CD1c-positive myeloid dendritic cell (primary cell): Measurements from ENCODE around the gene ERFL.

Source experiments
- DNase-seq: peaks from one replicate; pipeline ENCODE4 v3.0.0-alpha.2; 2016; ENCODE audit errors: extremely low spot score

Gene ERFL

GRCh38 chr19:41913538-41914423, 14.5 kb downstream of the ERFL start:
- DNase-seq: no peak

GRCh38 chr19:41912899-41913537, 15.2 kb downstream of the ERFL start:
- no peak for DNase-seq

DNA sequence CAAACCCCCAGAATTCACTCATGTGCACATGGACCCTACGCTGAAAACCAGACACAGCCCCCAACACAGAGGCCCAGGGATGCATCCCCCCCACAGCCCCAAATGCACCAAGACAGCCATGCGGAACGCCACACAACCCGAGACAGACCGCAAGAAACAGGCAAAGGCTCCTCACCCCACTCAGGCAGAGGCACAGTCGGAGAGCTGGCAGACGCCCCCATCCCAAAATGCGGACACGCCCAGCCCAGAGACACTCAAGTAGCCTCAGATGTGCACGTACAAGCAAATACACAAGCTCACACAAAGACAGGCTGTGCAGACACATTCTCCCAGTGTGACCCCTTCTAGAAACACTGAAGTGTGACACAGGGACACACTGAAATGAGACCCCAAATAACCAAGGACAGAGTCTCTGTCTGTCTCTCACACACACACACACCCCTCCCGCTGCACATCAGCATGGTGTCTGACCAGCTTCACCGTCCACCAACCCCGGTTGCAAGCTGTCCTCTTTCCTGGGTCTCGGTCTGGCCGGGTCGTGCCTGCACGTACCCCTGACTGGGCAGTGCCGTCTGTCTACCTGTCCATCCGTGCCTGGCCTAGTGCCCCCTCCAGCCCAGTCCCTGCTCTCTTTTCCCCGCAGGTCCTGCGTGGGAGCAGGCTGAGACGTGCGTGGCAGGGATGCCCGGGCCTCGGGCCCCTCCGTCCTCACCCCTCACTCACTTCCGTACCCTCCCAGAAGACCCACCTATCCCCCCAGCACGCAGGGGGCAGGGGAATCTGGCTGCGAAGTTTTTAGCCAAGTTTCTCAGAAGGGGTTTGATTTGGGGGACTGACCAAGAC, 16.1 kb downstream of the ERFL start:
- no peak for DNase-seq

DNA sequence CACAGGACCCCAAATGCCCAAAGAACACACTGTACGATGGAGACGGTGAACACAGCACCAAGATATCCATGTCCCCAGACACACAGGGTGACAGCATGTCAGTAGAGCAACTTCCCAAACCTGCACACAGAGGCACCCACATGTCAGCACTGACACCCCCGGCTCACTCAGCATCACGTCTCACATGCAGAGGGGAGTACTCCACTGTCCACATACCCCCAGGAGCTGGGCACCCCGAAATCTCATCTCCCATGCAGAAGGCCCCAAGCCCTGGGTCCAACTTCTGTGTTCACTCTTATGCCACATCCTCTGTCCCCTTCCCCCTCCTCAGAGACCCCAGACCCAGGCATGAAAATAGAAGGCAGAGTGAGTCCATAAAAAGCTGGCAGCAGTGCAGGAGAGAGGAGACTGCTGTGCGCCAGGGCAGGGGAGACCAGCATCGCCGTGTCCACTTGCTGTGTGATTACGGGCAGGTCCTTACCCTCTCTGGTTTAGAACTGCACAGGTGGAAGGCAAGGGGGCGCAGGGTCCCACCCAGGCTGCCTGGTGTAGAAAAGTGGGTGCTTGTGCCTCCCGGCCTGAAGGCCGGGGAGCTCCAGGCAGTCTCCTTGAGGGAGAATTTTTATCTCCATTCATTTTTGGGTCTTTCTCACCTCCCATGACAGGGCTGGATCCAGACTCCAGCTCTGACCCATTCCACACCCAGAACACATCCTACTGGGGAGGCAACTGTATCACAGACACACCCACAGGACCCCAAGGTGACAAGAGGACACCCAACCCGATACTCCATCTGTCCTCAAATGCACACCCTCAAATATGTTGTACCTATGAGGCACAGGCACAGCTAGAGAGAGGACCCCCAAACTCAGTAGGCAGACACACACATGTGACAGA, 17.0 kb downstream of the ERFL start:
- DNase-seq: no peak

GRCh38 chr19:41910240-41910991, 17.8 kb downstream of the ERFL start:
- no peak for DNase-seq

DNA sequence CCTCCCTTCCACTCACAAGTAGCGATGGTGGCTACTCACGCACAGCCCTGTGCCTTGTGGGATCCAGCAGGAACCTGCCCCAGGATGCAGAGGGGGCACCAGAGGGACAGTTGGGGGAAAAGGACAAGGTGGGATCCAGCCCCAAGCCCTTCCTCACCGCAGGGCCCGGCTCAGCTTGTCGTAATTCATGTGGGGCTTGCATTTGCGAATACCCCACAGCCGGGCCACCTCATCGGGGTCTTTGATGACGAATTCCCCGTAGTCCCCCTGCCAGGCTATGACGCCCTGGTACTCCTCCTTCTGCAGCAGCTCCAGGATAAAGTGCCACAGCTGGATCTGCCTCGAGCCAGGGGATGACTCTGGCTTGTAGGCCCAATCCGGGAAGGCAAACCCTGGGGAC, 18.5 kb downstream of the ERFL start:
- DNase-seq: no peak

- DNase-seq: no peak
Observed at GRCh38 chr19:41908724-41909464, 19.4 kb downstream of the ERFL start.

DNA sequence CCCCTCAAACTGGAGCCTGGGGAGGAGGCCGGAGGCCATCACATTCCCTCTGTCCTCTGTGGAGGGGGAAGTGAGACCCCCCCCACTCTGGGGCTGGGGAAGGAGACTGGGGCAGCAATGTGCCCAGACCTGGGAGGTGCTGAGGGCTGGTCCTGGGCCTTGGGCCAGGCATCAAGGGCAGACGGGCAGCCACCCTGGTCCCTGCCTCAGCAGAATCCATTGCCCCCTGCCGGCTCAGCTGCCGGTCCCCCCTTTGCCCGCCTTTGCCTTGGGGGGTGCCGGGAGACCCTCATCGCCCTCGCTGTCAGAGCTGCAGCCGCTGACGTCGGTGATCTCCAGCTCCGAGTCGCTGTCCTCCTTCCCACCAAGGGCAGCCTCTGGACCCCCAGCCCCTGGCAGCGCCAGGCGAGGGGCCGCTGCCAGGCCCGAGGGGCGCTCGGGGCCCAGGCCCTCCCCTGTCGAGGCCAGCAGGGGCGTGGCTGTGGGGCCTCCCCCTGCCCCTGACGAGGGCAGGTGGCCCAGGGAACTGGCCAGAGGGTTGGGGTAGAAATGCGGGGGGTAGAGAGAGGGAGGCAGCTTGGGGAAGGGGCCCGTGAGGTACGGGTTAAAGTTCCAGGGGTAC, 20.1 kb downstream of the ERFL start:
- no peak for DNase-seq

GRCh38 chr19:41906916-41907680, 21.2 kb downstream of the ERFL start:
- DNase-seq: no peak

GRCh38 chr19:41906271-41906670, 22.0 kb downstream of the ERFL start:
- DNase-seq: no peak

DNA sequence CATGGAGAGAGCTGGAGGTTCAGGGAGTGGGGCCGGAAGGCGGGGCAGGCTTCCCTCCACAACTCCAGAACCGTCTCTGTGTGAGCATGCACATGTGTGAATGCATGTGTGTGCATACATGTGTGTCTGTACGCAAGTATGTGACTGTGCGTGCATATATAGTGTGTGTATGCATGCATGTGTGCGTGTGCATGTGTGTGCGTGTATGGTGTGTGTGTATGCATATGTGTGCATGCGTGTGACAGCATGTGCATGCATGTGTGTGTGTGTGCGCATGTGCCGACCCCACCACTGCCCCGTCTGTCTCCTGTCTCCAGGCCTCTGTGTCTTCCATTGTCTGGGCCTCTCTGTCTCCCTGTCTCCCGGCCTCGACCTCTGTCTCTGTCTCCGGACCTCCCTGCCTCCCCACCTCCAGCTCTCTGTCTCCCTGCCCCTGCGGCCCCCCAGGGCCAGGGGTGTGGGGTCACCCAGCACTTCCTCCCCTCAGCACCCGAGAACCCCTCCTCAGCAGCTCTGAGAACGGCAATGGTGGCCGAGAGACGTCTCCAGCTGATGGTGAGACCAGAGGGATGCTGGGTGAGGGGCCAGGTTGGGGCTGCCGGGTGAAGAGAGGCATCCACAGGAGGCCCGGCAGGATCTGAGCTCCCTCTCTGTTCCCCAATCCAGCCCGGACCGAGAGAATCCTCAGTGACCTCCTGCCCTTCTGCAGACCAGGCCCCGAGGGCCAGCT, 22.8 kb downstream of the ERFL start:
- DNase-seq: no peak

GRCh38 chr19:41904118-41904870, 24.0 kb downstream of the ERFL start:
- no peak for DNase-seq

GRCh38 chr19:41903193-41903953, 24.9 kb downstream of the ERFL start:
- no peak for DNase-seq

- DNase-seq: no peak
Observed at GRCh38 chr19:41902594-41902993, 25.7 kb downstream of the ERFL start.

DNA sequence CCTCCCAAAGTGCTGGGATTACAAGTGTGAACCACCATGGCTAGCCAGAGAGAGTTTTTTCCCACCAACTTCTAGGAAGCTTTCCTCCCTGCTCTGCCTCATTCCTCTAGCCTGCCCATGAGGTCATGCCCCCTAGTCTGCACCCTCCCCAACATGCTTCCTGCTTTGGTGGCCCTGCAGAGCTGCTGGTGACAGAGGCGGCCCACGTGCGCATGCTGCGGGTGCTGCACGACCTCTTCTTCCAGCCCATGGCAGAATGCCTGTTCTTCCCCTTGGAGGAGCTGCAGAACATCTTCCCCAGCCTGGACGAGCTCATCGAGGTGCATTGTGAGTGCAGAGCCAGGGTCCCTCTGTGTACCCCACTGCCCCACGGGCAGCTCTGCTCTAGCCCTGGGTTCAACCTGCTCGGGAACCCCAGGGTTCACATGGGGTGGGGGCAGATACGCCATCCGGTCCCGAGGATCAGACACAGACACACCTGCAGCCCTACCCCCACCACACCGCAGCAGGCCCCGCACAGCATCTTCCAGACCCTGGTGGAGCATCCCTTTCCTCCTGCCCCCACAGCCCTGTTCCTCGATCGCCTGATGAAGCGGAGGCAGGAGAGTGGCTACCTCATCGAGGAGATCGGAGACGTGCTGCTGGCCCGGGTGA, 26.4 kb downstream of the ERFL start:
- DNase-seq: no peak

- no peak for DNase-seq
Observed at GRCh38 chr19:41898235-41898634, 30.0 kb downstream of the ERFL start.
